Nucleus accumbens (tissue), 56 donors: ENCODE results near the gene CAV2.

Experiments
- DNase-seq, 56 donors: peaks; one replicate each; lab custom pipeline; 2025; lab: John Stamatoyannopoulos, UW

CAV2 gene

DNA sequence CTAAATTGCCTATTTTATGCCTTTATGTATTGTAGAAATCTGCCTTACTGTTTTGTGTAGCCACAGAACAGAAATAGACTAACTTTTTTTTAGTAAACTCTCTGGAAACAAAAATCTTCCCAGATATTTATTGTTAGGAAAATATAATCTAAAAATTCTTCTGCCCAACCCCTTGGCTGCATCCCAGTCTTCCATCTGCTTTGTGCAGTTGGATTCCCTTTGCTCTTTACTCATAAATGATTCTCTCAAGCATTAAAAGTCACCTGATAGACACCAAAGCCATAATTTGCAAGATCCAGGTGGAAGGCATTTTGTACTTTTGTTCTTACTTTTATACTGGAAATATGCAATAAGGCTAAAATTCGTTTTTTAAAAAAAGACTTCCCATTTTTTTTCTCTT, 6.1 kb upstream of the CAV2 start:
- DNase-seq, result no peak

DNA sequence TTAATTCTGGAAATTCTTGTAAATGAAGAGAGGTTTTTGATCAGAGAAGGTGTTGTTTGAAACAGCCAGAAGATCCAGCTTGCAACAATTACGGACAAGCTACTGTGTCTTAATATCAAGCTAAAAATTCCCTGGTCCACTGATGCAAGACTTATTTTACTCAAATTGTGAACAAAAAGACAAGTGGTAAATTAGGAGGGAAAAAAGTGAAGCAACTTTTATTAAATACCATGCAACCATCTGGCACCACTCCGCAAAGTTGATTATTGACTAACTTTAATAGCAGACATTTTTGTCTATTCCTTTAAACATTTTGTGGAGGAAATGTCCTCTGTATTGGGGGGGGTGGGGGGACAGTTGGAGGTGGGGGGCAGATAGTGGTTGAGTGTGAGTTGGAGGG, 5.1 kb upstream of the CAV2 start:
- DNase-seq, result no peak

GRCh38 chr7:116495736-116496135, 3.8 kb upstream of the CAV2 start:
- no peak for DNase-seq

DNA sequence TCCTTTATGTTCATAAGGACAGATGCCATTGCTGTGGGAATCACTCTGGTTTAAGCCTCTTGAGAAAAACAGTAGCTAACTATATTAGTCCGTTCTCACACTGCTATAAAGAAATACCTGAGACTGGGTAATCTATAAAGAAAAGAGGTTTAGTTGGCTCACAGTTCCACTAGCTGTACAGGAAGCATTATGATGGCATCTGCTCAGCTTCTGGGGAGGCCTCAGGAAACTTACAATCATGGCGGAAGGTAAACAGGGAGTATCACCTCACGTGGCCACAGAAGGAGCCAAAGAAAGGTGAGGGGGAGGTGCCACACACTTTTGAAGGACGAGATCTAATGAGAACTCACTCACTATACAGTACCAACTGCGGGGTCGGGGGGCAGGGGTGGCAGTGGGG, 2.9 kb upstream of the CAV2 start:
- no peak for DNase-seq

GRCh38 chr7:116497708-116498107, 1.8 kb upstream of the CAV2 start:
- DNase-seq, result no peak

- peak in 2 of 56 donors; percentile 9 to 31 for DNase-seq
Measured at GRCh38 chr7:116500078-116500853, 728 bp downstream of the CAV2 start.

GRCh38 chr7:116501425-116502167, 2.1 kb downstream of the CAV2 start:
- no peak for DNase-seq

DNA sequence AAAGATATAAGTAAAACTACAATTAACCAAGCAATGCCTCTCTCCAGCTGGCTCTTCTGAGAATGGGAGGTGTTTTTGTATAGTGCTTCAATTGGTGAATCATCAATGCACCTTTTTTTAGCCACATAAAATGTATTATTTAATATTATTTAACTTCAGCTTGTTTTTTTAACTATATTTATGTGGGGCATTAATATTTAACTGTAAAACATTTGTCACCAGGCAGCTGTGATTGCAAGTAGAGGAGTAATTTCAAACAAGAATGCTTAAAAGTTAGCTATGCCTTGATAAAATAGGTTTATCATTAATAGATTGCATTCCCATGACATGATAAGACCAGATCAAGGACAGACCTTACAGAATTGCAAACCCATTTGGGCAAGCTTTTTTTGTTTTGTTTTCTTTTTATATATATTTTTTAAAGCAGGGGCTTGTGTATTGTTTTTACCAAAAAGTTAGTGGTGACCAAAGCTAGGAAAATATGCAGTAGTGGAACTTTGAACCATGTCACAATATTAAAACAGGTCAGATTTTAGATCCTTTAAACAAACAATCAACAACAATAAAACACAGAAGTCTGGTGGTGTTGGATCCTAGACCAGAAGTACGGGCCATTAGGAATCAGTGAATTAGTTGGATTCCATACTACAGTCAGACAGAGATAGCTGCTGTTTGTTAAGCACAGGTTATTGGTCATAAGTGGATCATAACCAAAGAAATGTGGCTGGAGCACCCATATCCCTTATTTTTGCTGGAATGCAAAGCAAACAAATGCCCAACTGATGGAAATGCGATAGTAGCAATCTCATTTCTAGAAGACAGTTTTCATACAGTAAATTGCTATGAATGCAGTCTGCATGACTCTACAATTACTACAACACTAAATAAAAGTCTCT, 2.9 kb downstream of the CAV2 start:
- DNase-seq, result no peak

DNA sequence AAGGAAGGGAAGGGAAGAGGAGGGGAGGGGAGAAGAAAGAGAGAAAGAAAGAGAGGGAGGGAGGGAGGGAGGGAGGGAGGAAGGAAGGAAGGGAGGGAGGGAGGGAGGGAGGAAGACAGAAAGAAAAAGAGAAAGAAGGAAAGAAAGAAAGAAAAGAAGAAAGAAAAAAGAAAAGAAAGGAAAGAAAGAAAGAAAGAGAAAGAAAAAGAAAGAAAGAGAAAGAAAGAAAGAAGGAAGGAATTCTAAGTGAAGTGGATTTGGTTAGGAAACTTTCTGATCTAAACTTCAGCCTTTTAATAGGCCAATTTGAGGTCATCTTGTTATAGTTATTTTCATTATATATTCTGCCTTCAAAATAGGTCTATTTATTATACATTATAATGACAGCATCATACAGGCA, 4.3 kb downstream of the CAV2 start:
- no peak for DNase-seq

DNA sequence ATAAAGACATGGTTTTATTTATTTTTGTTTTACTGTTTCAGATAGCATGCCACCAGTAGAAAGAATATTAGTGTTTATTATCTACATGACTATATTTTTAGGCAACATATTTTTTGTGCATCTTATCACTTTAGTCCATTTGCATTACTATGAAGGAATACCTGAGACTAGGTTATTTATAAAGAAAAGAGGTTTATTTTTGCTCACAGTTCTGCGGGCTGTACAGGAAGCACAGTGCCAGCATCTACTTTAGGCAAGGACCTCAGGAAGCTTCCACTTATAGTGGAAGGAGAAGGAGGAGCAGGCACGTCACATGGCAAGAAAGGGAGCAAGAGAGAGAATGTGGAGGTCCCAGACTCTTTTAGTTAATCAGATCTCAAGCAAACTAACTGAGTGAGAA, 5.7 kb downstream of the CAV2 start:
- no peak for DNase-seq

DNA sequence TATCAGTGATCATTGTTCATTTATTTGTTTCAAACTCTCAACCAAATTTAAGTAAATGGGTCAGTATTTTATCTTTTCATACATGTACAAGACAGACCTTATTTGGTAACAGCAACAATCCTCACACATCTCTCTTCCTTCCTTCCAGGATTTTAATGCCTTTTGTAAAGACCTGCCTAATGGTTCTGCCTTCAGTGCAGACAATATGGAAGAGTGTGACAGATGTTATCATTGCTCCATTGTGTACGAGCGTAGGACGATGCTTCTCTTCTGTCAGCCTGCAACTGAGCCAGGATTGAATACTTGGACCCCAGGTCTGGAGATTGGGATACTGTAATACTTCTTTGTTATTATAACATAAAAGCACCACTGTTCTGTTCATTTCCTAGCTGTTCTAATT, 6.3 kb downstream of the CAV2 start:
- DNase-seq, result no peak

DNA sequence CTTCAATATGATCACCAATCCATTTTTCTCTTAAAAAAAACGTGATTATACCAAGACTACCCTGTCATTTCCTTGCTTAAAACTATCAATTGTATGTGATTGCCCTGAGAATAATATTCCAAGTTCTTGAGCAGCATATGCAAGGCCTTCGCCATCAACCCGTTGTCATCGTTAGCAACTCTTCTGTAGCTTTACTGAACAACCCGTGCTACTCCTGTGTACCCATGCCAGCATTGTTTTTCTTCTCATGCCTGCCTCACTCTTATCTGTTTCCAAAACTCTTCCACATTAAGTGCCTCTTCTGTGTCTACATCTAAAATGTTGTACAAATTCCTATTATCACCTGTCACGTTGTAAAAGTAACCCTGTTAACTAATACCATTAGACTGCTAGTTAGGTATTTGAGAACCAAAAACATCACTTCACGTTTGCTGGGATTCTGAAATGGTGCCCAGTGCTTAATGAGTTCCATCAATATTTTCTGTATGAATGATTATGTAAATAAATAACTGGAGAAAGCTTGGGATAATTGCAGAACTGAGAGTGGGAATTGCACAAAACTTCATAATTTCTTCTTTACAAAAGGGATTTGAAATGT, 10.5 kb downstream of the CAV2 start:
- no peak for DNase-seq

GRCh38 chr7:116510795-116511194, 11.3 kb downstream of the CAV2 start:
- no peak for DNase-seq

- peak in 10 of 56 donors; percentile 7 to 47 (median 34) for DNase-seq
Measured at GRCh38 chr7:116511552-116512519, 12.3 kb downstream of the CAV2 start.

DNA sequence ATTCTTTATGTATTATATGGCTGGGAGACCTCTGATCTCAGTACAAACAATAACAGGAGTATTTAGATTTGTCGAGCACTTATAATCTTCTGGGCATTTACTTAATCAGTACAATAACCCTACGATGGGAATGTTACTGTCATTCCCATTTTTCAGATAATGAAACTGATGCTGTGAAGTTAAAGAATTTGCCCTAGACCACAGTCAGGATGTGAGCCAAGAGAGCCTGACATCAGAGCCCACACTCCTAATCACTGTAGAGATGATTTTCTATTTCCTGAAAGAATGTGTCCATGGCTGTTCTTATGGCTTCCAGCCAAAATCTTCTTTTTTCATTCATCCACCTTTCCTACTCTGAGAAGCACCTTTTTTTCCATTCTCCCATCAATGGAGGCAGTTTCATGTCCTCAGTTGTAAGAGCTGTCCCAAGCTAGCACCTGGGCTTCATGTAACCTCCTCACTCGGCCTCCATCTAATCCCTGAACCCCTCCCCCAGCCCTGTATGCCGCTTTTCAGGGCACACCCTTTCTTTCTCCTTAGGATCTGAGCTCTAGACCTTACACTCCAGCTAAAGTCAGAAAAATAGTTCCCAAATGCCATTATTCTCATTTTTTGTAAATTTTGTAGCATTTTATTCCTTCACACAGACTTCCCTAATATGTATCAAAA, 13.1 kb downstream of the CAV2 start:
- DNase-seq, result no peak

- no peak for DNase-seq
Measured at GRCh38 chr7:116515584-116515983, 16.0 kb downstream of the CAV2 start.

- no peak for DNase-seq
Measured at GRCh38 chr7:116516324-116516723, 16.8 kb downstream of the CAV2 start.

DNA sequence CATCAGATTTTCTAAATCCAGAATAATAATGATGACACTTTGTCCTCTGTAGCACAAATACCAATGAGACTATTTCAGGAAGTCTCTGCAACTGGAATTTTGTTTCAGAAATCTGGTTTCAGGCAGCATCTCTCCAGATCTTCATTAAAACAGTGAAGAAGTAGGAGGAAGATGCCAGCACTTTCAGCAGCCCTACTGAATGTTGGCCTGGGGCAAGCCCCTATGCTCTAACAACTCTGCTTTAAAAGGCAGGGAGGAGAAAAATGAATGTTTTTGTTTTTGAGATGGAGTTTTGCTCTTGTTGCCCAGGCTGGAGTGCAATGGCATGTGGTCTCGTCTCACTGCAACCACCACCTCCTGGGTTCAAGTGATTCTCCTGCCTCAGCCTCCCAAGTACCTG, 18.1 kb downstream of the CAV2 start:
- no peak for DNase-seq

- no peak for DNase-seq
Measured at GRCh38 chr7:116518961-116519360, 19.4 kb downstream of the CAV2 start.
